NK-92 (cell line): ENCODE data around the gene IPCEF1.
"Not testable (repeated sequence)": the region's sequence is repeated elsewhere in the genome, so short reads cannot be mapped to it uniquely, and the experiment has no call there.

Source experiments
- DNase-seq: peaks from one replicate; lab custom pipeline; 2025; ENCODE audit not compliant: unreplicated experiment; lab: John Stamatoyannopoulos, UW

Gene IPCEF1

GRCh38 chr6:154228521-154228905, 128.1 kb downstream of the IPCEF1 start:
- DNase-seq = no peak

- no peak for DNase-seq
These were observed 128.6 kb downstream of the IPCEF1 start for GRCh38 chr6:154227862-154228520.

GRCh38 chr6:154226461-154226860, 130.1 kb downstream of the IPCEF1 start:
- DNase-seq = no peak

- no peak for DNase-seq
These were observed 133.3 kb downstream of the IPCEF1 start for GRCh38 chr6:154223296-154223695.

DNA sequence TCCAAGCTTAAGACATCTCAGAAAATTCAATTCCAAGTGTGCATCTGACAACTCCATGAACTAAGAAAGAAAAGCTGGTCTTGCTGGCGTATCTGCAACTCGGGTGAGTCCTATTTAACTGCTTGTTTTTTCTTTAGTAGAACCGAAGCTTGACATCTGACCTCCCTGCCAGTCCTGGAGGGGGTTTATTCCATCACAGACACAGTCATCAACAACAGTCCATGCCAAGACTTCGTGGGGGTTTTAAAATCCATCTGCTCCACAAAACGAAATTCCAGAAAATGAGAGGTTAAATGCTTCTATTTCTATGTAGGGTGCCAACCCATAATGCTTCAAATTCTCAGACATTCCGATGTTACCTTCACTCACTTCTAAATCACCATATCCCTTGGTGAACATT, 133.9 kb downstream of the IPCEF1 start:
- DNase-seq = no peak

- no peak for DNase-seq
These were observed 137.4 kb downstream of the IPCEF1 start for GRCh38 chr6:154219250-154219649.

- DNase-seq = no peak
These were observed 137.8 kb downstream of the IPCEF1 start for GRCh38 chr6:154218787-154219186.

- no peak for DNase-seq
These were observed 138.3 kb downstream of the IPCEF1 start for GRCh38 chr6:154218301-154218700.

DNA sequence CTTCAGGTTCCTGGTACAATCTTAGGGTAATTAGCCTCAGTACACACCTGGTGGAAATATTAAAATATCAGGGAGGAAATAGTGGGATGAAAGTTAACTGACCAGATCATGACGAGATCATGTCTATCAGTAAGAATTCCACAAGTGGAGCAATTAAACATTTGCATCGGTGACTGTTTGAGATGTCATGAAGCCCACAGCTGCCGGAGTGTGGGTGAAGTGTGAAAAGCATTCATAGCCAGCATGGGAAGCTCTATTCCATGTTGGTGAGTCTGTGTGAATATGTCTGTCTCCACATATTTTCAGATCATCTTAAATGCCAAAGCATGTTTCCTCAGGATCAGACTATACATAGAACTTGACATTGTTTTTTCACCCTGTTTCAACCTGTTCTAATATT, 142.8 kb downstream of the IPCEF1 start:
- DNase-seq = no peak

DNA sequence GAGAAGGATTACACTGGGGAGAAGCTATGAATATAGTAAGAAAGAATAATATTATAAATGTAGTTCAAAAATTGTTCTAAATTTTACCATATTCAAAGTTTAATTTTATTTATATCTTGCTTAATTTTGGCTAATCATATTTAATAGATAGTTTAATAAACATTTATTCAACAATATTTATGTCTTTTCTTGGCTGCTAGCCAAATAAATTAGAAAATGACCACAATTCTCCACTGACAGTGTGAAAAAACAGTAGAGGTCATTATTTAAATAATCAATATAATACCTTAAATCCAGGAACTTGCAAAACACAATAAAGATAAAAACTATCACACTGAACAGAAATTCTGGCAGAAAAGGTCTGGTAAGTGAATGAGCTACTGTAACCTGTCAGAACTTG, 145.9 kb downstream of the IPCEF1 start:
- no peak for DNase-seq

- DNase-seq = no peak
These were observed 147.0 kb downstream of the IPCEF1 start for GRCh38 chr6:154209555-154209954.

- no peak for DNase-seq
These were observed 149.6 kb downstream of the IPCEF1 start for GRCh38 chr6:154206996-154207395.

DNA sequence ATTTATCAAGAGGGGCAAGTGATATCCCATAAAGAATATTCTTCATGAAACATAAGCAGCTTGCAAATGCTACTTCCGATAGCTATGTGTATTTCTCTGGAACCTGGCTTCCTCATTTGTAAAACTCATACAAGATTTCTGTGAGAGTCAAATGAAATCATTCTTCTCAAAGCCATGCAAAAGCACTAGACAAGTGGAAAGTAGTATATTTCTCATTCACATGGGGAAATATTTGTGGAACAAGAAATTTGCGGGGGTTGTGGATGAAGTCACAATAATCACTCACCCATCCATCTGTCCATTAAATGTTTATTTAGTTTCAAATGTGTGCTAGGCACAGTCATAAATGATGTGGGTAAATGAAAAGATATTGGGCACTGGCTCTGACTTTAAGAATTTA, 150.5 kb downstream of the IPCEF1 start:
- no peak for DNase-seq

- no peak for DNase-seq
These were observed 153.6 kb downstream of the IPCEF1 start for GRCh38 chr6:154202958-154203357.

- DNase-seq = no peak
These were observed 154.3 kb downstream of the IPCEF1 start for GRCh38 chr6:154202339-154202738.

GRCh38 chr6:154201688-154202087, 154.9 kb downstream of the IPCEF1 start:
- DNase-seq = not testable (repeated sequence)

GRCh38 chr6:154197196-154197860, 159.3 kb downstream of the IPCEF1 start:
- DNase-seq = no peak

DNA sequence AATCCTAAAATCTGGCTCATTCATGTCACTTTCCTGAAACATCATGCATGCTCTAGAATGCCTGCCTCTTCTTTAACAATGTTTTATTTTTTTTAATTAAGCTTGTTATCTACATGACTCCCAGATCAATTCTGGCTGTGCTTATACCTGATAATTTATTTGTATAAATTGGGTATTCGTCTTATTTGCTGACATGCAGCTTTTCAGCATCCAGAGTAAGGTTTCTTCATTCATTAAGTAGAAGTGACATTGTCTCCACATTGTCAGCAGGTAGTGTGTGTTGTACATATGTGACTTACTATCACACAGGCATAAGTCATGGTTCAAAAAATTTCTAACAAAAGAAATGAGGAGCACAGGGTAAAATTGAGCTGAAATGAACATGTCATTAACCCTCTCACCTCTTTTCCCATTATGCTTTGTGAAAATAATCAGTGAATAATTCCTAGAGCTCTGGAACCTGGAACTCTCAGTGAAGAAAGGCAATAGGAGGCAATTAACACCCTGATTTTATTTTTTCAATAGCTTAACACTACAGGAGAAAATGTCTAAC, 160.2 kb downstream of the IPCEF1 start:
- no peak for DNase-seq

DNA sequence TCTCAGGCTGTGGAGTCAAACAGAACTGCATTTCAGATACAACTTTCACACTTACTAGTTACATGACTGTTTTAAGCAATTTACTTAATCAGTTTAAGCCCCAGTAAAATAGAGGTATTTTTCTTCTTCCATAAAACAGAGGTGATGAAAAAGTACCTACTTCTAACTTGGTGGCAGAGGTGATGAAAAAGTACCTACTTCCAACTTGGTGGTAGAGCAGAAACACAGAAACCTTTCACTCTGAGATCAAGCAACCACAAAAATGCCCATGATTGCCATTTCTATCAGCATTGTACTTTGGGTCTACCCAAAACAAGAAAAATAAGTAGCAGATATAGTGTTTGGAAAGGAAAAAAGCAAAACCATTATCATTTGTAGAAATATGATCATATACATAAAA, 168.9 kb downstream of the IPCEF1 start:
- DNase-seq = no peak

GRCh38 chr6:154187203-154187602, 169.4 kb downstream of the IPCEF1 start:
- no peak for DNase-seq

DNA sequence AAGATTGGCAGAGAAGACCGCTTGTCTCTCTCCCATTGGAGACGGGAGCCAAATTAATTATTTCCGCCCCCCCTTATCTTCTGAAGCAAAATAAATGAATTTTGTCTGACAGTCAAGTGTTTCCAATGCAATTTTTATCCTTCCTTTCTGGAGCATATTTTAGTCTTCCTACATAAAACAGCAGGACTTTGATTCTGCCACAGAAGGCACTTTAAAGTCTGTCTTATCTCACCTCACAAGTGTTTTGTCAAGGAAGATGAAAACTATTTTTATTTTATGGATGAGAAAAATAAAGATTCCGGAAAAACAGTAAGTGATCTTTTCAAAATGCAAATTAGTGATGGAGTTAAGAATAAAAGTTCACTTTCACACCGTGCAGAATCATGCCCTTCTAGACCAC, 177.2 kb downstream of the IPCEF1 start:
- no peak for DNase-seq

DNA sequence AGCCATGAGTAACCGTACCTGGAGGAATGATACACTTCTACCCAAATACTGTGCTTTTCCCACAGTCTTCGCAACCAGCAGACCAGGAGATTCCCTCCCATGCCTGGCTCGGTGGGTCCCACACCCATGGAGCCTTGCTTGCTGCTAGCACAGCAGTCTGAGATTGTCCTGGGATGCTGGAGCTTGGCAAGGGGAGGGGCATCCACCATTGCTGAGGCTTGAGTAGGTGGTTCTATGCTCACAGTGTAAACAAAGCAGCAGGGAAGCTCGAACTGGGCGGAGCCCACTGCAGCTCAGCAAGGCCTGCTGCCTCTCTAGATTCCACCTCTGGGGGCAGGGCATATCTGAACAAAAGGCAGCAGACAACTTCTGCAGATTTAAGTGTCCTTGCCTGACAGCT, 184.2 kb downstream of the IPCEF1 start:
- not testable (repeated sequence) for DNase-seq

DNA sequence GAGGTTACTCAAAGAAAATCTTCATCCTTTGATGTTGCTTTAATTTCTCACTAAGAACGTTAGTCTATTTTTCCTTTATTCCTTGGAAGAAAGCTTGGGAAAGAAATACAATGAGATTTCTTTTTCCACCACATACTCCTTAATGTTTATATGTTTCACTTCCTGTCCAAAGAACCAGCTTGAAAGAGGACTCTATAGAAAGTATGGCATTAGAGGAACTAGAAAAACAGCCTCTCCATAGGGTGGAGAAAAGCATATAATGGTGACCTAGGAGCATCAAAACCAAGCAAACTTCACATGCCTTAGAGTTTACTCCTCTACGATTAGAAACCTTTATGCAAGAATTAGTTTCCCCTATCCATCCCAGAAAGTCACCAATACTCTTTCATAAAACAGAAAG, 186.5 kb downstream of the IPCEF1 start:
- no peak for DNase-seq
